Measurements from ENCODE around the gene NKAPL. TPM values are rescaled to one million over a fixed set of nuclear protein-coding genes. Genes with fewer than 3 reads are reported as not detected.

The NKAPL gene
- total and polyA plus RNA-seq, 2 of the 8 experiments (the other 6 are each of a cell fraction or from before 2014, with no cell fraction given): 0.08 TPM; not detected in 1

DNA sequence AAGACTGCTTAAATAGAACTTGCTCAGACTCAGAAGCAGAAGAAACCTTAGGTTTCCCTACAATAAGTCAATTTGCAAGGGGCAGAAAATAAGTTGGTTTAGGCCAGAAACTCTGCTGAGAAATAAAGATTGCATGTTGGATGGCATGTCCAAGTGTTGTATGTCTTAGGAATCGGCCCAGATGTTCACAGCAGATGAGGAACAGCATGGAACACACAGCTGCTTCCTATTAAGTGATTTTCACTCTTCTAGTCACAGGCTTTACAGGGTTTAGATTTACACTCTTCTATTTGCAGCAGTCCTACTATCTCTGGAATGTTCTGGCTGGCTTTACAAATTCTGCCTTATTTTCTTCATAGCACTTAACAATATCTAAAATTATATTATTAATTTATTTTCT, 10.2 kb upstream of the NKAPL start:
- no peak overlapping the region for H3K9ac ChIP-seq (replicated peaks in 1 of 4; ENCODE audit: extremely low read depth in 1 of 4, low read depth in 3 of 4, low read length in 3 of 4)
- H3K27ac ChIP-seq (ENCODE audit: low read depth, low read length): no peak overlapping the region
- H3K56ac ChIP-seq (replicated peaks; ENCODE audit: insufficient read length, low read depth, low read length): no peak overlapping the region
- H3K4me1 ChIP-seq (replicated peaks in 1 of 4; ENCODE audit: control insufficient read depth in 3 of 4, insufficient read depth in 4 of 4, low read length in 3 of 4): peaks cover 0 to 6% (median 4%) of the 10 kb centered on the region in 4 experiments; a peak in 4 of 7 replicates
- H4K20me1 ChIP-seq (replicated peaks in 1 of 2; ENCODE audit: control insufficient read depth in 1 of 2, insufficient read depth in 2 of 2, low read length in 2 of 2): no peaks in the 10 kb centered on the region
- no peak overlapping the region for H2BK5ac ChIP-seq (ENCODE audit: low read depth, low read length)
- H3K4me2 ChIP-seq (ENCODE audit: insufficient read depth in 1 of 2, low read depth in 2 of 2, low read length in 2 of 2): no peak overlapping the region
- no peak overlapping the region for H3K23ac ChIP-seq (ENCODE audit: insufficient read length)
- no peak overlapping the region for H2AFZ ChIP-seq (ENCODE audit: low read length)
- H2AK5ac ChIP-seq (ENCODE audit: low read depth, low read length): no peak overlapping the region
- H2BK12ac ChIP-seq (ENCODE audit: low read depth, low read length): no peak overlapping the region
- no peak overlapping the region for H4K91ac ChIP-seq (replicated peaks; ENCODE audit: insufficient read length, low read length)
- no peak overlapping the region for H3K4ac ChIP-seq (replicated peaks; ENCODE audit: insufficient read length, low read depth, low read length)
- H3K23me2 ChIP-seq (ENCODE audit: low read depth, low read length): no peaks in the 10 kb centered on the region; the same call in 1 of the 2 replicates
- WGBS, 2 experiments (ENCODE audit: extremely low coverage in 1 of 2, insufficient coverage in 1 of 2, insufficient read length in 1 of 2, insufficient replicate concordance in 2 of 2, low coverage in 1 of 2, low lambda C conversion rate in 2 of 2, missing lambda C conversion rate in 1 of 2): 93% methylated on average over 1 of the region's 1 CpG; no CpG with 5 or more reads in 1 of the 2 experiments
- peaks cover 3 to 11% of the 10 kb centered on the region in 2 experiments; a peak in 3 of 4 replicates for H3K79me2 ChIP-seq (ENCODE audit: control insufficient read depth in 1 of 2, insufficient read depth in 2 of 2, low read length in 2 of 2)
- H4K5ac ChIP-seq (ENCODE audit: insufficient read length, low read depth, low read length): no peak overlapping the region
- H2BK20ac ChIP-seq (ENCODE audit: low read length): no peak overlapping the region
- H3K18ac ChIP-seq (ENCODE audit: extremely low read depth, low read length): no peak overlapping the region
- H2BK120ac ChIP-seq (replicated peaks; ENCODE audit: low read depth, low read length): no peak overlapping the region
- no peak for DNase-seq (ENCODE audit: low read depth in 1 of 2, low spot score in 2 of 2)
- no peak for FAIRE-seq
- H4K8ac ChIP-seq (ENCODE audit: extremely low read depth, insufficient read depth, low read length): no peak overlapping the region
- ChIA-PET POLR2A (ENCODE audit: partially characterized antibody) (interaction anchor here (1.0 to 4.2 kb wide), 2 partner anchors 18 to 107 kb away, joined by 3 to 31 read pairs; partner anchors contain the start of gene ZSCAN26), CTCF (ENCODE audit: partially characterized antibody) (interaction anchor here (1.0 to 2.4 kb wide), 3 partner anchors 107 to 135 kb away, joined by 3 to 6 read pairs (median 5); no protein-coding TSS in a partner anchor)
- no peaks in the 10 kb centered on the region for H3K27me3 ChIP-seq (replicated peaks in 1 of 4; ENCODE audit: control insufficient read depth in 3 of 4, extremely low read depth in 1 of 4, insufficient read depth in 3 of 4, low read length in 3 of 4)
- H3K36me3 ChIP-seq (ENCODE audit: control insufficient read depth in 2 of 4, insufficient read depth in 4 of 4, low read length in 3 of 4): peaks cover 6 to 28% (median 17%) of the 10 kb centered on the region in 4 experiments; a peak in 7 of 8 replicates
- no peak overlapping the region for H2BK15ac ChIP-seq (ENCODE audit: low read length)
- no peak overlapping the region for H3K14ac ChIP-seq (ENCODE audit: insufficient read length)
- H3K79me1 ChIP-seq (ENCODE audit: low read depth, low read length): peaks cover 3% of the 10 kb centered on the region; the same call in 1 of the 2 replicates
- no peak overlapping the region for H3K4me3 ChIP-seq (ENCODE audit: extremely low read depth in 1 of 4, insufficient read depth in 2 of 4, low read depth in 3 of 4, low read length in 4 of 4)
- H3K9me3 ChIP-seq (ENCODE audit: insufficient read depth in 2 of 2, low read depth in 1 of 2, low read length in 1 of 2): no peaks in the 10 kb centered on the region
- no peak for TF ChIP-seq RNF2 (IDR thresholded peaks at IDR 0.05; ENCODE audit: borderline replicate concordance, low read depth, low read length, missing control alignments, poor library complexity, severe bottlenecking)
- TF ChIP-seq YY1 (IDR thresholded peaks at IDR 0.05; ENCODE audit: low read depth, low read length): no peak
- TF ChIP-seq JUND (IDR thresholded peaks at IDR 0.05; ENCODE audit: low read length): no peak
- no peak for TF ChIP-seq JUN (IDR thresholded peaks at IDR 0.05; ENCODE audit: low read depth, low read length)
- TF ChIP-seq, protein P1, sequence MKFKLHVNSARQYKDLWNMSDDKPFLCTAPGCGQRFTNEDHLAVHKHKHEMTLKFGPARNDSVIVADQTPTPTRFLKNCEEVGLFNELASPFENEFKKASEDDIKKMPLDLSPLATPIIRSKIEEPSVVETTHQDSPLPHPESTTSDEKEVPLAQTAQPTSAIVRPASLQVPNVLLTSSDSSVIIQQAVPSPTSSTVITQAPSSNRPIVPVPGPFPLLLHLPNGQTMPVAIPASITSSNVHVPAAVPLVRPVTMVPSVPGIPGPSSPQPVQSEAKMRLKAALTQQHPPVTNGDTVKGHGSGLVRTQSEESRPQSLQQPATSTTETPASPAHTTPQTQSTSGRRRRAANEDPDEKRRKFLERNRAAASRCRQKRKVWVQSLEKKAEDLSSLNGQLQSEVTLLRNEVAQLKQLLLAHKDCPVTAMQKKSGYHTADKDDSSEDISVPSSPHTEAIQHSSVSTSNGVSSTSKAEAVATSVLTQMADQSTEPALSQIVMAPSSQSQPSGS (IDR thresholded peaks at IDR 0.05; ENCODE audit: low read length): no peak
- no peak for TF ChIP-seq NRF1 (IDR thresholded peaks at IDR 0.05; ENCODE audit: low read depth, low read length)
- no peak for TF ChIP-seq SP1 (IDR thresholded peaks at IDR 0.05; ENCODE audit: low read depth, low read length)
- TF ChIP-seq SP4 (IDR thresholded peaks at IDR 0.05; ENCODE audit: low read length): no peak
- TF ChIP-seq KDM1A (IDR thresholded peaks at IDR 0.05; ENCODE audit: borderline replicate concordance, low read length): no peak
- TF ChIP-seq RAD21 (IDR thresholded peaks at IDR 0.05 in 1 of 2, conservative IDR thresholded peaks at IDR 0.05 in 1 of 2; ENCODE audit: low read depth in 2 of 2, low read length in 2 of 2): no peak
- TF ChIP-seq CEBPB (IDR thresholded peaks at IDR 0.05; ENCODE audit: low read depth, low read length): no peak
- no peak for TF ChIP-seq POU5F1 (IDR thresholded peaks at IDR 0.05; ENCODE audit: low read depth, low read length)
- no peak for TF ChIP-seq POLR2AphosphoS5 (IDR thresholded peaks at IDR 0.05; ENCODE audit: low read depth, low read length)

Measured in H1 (cell line).